ENCODE measurements around the gene SP8. TPM values are rescaled to one million over a fixed set of nuclear protein-coding genes. Genes with fewer than 3 reads are reported as not detected.

The SP8 gene
- total RNA-seq, 2 donors from 2014 or later = not detected

DNA sequence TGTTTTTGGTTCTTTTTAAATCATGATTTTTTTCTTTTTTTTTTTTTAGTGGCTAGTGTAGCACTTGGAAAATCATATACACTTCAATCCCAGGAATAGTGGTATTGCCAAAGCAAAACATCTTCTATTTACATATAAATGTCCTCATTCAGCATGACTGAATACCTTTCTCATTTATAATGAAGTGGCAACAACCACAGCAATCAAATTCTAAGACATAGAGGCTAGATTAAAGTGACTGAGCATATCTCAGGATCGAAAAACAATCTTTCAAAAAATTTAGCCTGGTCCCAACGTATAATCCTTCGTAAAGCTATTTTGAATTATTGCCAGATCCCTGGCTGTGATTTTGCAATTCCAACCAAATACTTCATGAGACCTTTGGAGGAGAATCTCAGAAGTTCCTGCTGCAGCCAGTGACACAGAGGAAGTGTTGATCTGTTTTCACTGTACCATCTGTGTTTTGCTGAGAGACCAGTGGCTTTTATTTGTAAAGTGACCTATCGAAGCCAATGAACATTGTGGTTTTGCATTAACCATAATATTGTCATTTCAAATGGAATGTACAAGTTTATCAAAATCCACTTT, 29.8 kb upstream of the SP8 start:
- 20 to 34% methylated on average over 4 of the region's 4 CpGs for WGBS, 2 donors
- Histone ChIP-seq H3K9me3 (no peaks in the 10 kb centered on the region), H3K27ac (no peak overlapping the region), H3K4me3 (no peak overlapping the region), H3K36me3 (replicated peaks in 1 of 2; ENCODE audit: insufficient read depth in 1 of 2, low read depth in 2 of 2) (no peaks in the 10 kb centered on the region), H3K27me3 (no peaks in the 10 kb centered on the region), H3K4me1 (no peaks in the 10 kb centered on the region)
- TF ChIP-seq, protein P1, sequence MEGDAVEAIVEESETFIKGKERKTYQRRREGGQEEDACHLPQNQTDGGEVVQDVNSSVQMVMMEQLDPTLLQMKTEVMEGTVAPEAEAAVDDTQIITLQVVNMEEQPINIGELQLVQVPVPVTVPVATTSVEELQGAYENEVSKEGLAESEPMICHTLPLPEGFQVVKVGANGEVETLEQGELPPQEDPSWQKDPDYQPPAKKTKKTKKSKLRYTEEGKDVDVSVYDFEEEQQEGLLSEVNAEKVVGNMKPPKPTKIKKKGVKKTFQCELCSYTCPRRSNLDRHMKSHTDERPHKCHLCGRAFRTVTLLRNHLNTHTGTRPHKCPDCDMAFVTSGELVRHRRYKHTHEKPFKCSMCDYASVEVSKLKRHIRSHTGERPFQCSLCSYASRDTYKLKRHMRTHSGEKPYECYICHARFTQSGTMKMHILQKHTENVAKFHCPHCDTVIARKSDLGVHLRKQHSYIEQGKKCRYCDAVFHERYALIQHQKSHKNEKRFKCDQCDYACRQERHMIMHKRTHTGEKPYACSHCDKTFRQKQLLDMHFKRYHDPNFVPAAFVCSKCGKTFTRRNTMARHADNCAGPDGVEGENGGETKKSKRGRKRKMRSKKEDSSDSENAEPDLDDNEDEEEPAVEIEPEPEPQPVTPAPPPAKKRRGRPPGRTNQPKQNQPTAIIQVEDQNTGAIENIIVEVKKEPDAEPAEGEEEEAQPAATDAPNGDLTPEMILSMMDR (IDR thresholded peaks at IDR 0.05) = no peak
- no peak for TF ChIP-seq POLR2A (IDR thresholded peaks at IDR 0.05)
- no peak for ATAC-seq
- no peak for DNase-seq
- intact Hi-C loops (cut with DNase I) = no loop called here

DNA sequence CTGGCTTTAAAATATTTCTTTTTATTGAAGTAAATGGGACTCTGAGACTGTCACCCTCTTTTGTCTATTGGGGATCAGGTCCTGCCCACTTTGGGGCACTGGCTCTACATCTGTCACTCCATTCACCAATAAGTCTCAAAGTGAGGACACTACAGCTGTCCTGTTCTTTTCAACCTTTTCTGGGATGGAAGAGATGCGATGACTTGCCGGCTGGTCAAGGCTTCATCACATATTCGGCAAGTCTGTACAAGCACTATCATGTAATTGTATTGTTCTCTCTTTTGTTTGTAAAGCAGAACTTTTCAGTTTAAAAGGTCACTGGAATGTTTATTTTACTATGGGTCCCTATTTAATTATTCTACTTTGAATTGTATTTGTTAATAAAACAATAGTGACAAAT, 17.7 kb upstream of the SP8 start:
- Histone ChIP-seq H3K4me1 (no peaks in the 10 kb centered on the region), H3K4me3 (no peak overlapping the region), H3K27me3 (no peaks in the 10 kb centered on the region), H3K27ac (no peak overlapping the region), H3K9me3 (no peaks in the 10 kb centered on the region), H3K36me3 (replicated peaks in 1 of 2; ENCODE audit: insufficient read depth in 1 of 2, low read depth in 2 of 2) (no peaks in the 10 kb centered on the region)
- no peak for TF ChIP-seq POLR2A (IDR thresholded peaks at IDR 0.05)
- TF ChIP-seq, protein P1 (IDR thresholded peaks at IDR 0.05) = no peak
- WGBS, 2 donors = 47 to 69% methylated on average over 3 of the region's 3 CpGs
- ATAC-seq (no peak), DNase-seq (no peak)
- intact Hi-C loops (cut with DNase I) = no loop called here

GRCh38 chr7:20799566-20800366, 13.1 kb upstream of the SP8 start:
- H3K4me3 ChIP-seq = no peak overlapping the region
- TF ChIP-seq, protein P1 (IDR thresholded peaks at IDR 0.05) = no peak
- no peak for TF ChIP-seq POLR2A (IDR thresholded peaks at IDR 0.05)
- H3K9me3 ChIP-seq = no peaks in the 10 kb centered on the region
- H3K27ac ChIP-seq = no peak overlapping the region
- no peaks in the 10 kb centered on the region for H3K36me3 ChIP-seq (replicated peaks in 1 of 2; ENCODE audit: insufficient read depth in 1 of 2, low read depth in 2 of 2)
- ATAC-seq = no peak
- peaks cover 0 to 26% of the 10 kb centered on the region in 2 donors for H3K27me3 ChIP-seq
- no peak for DNase-seq
- intact Hi-C loops (cut with DNase I) = no loop called here
- 60 to 61% methylated on average over 5 of the region's 5 CpGs for WGBS, 2 donors
- H3K4me1 ChIP-seq = peaks cover 19% of the 10 kb centered on the region

GRCh38 chr7:20798694-20799121, 12.0 kb upstream of the SP8 start:
- intact Hi-C loops (cut with DNase I) = no loop called here

More at GRCh38 chr7:20798694-20799121, 12.0 kb upstream of the SP8 start:
- no peak for TF ChIP-seq POLR2A (IDR thresholded peaks at IDR 0.05)
- TF ChIP-seq, protein P1 (IDR thresholded peaks at IDR 0.05) = no peak
- ATAC-seq (no peak), DNase-seq (no peak)
- WGBS, 2 donors = 6 to 10% methylated on average over 13 to 15 of the region's 15 CpGs
- H3K4me3 ChIP-seq = no peak overlapping the region
- H3K27ac ChIP-seq = no peak overlapping the region
- peaks cover 0 to 37% of the 10 kb centered on the region in 2 donors for H3K27me3 ChIP-seq
- H3K4me1 ChIP-seq = peaks cover 19% of the 10 kb centered on the region
- no peaks in the 10 kb centered on the region for H3K9me3 ChIP-seq
- no peaks in the 10 kb centered on the region for H3K36me3 ChIP-seq (replicated peaks in 1 of 2; ENCODE audit: insufficient read depth in 1 of 2, low read depth in 2 of 2)

Measured in body of pancreas (tissue), 4 donors.